Measurements from ENCODE around the gene FANCG.
A peak's percentile ranks its signal among the peaks of the same experiment; 100 is the strongest.

The FANCG gene

GRCh38 chr9:35102769-35103659 is 23.3 kb upstream of the FANCG start, which contains the start of gene STOML2:
Gene STOML2 (minus strand): TSS chr9:35103131. CDS start chr9:35103094, 37 bp downstream.
- no peaks in the 10 kb centered on the region for H3K9me3 ChIP-seq (ENCODE audit: control insufficient read depth, low read length)
- peaks cover 62 to 74% of the 10 kb centered on the region in 2 experiments for H3K36me3 ChIP-seq (ENCODE audit: control insufficient read depth in 1 of 2, insufficient read depth in 2 of 2, low read depth in 1 of 2, low read length in 2 of 2)
- peak within 1 kb of the TSS; percentile 99 for H3K9ac ChIP-seq (ENCODE audit: low read length)
- peaks cover 50% of the 10 kb centered on the region for H3K79me1 ChIP-seq (replicated peaks; ENCODE audit: low read length, poor library complexity, severe bottlenecking)
- no peak within 1 kb of the TSS for H2BK15ac ChIP-seq (ENCODE audit: low read depth, poor library complexity, severe bottlenecking)
- no peak within 1 kb of the TSS for H2BK5ac ChIP-seq (ENCODE audit: low read depth, low read length, poor library complexity, severe bottlenecking)
- peak within 1 kb of the TSS in 1 of 2 experiments; percentile 15 for H3K14ac ChIP-seq (ENCODE audit: low read length in 2 of 2)
- no peak within 1 kb of the TSS for H2BK12ac ChIP-seq (ENCODE audit: low read length in 2 of 2)
- H3K27me3 ChIP-seq (ENCODE audit: control insufficient read depth in 1 of 2, insufficient read depth in 1 of 2, low read length in 2 of 2), result no peaks in the 10 kb centered on the region
- peak within 1 kb of the TSS; percentile 7 for H2AK5ac ChIP-seq (ENCODE audit: low read length, severe bottlenecking)
- H4K8ac ChIP-seq (ENCODE audit: low read length), result peak within 1 kb of the TSS; percentile 70
- peak; percentile 98 for DNase-seq
- no peak within 1 kb of the TSS for H2BK120ac ChIP-seq (ENCODE audit: low read depth, low read length)
- H3K4me1 ChIP-seq (ENCODE audit: control insufficient read depth, insufficient read depth, low read depth, low read length), result peaks cover 18% of the 10 kb centered on the region
- H3K18ac ChIP-seq (ENCODE audit: low read depth in 1 of 2, low read length in 2 of 2), result peak within 1 kb of the TSS; percentile 67 to 80
- no peak within 1 kb of the TSS for H3K23ac ChIP-seq (ENCODE audit: low read length in 2 of 2)
- H3K4me2 ChIP-seq (ENCODE audit: low read length, poor library complexity, severe bottlenecking), result peak within 1 kb of the TSS; percentile 76
- H3K4me3 ChIP-seq (ENCODE audit: insufficient read depth in 1 of 2, low read depth in 1 of 2, low read length in 2 of 2), result peak within 1 kb of the TSS; percentile 61 to 94
- peak within 1 kb of the TSS; percentile 83 for H3K27ac ChIP-seq (ENCODE audit: low read length, poor library complexity, severe bottlenecking)
- 2% methylated on average over 48 of the region's 57 CpGs for WGBS
- peak within 1 kb of the TSS; percentile 19 for H4K91ac ChIP-seq (ENCODE audit: low read length)
- peak within 1 kb of the TSS; percentile 74 for H2AFZ ChIP-seq (ENCODE audit: low read depth, low read length)
- H3K4ac ChIP-seq (ENCODE audit: low read depth in 1 of 2, low read length in 2 of 2), result peak within 1 kb of the TSS; percentile 61 to 95

- H4K91ac ChIP-seq (ENCODE audit: low read length), result peak overlapping the region; percentile 19
- DNase-seq, result peak; percentile 62
- no peak overlapping the region for H2BK5ac ChIP-seq (ENCODE audit: low read depth, low read length, poor library complexity, severe bottlenecking)
- H3K4ac ChIP-seq (ENCODE audit: low read depth in 1 of 2, low read length in 2 of 2), result peak overlapping the region; percentile 61 to 95
- H2BK120ac ChIP-seq (ENCODE audit: low read depth, low read length), result no peak overlapping the region
- no peak overlapping the region for H2AK5ac ChIP-seq (ENCODE audit: low read length, severe bottlenecking)
- no peak overlapping the region for H2AFZ ChIP-seq (ENCODE audit: low read depth, low read length)
- no peak overlapping the region for H2BK12ac ChIP-seq (ENCODE audit: low read length in 2 of 2)
- no peaks in the 10 kb centered on the region for H3K27me3 ChIP-seq (ENCODE audit: control insufficient read depth in 1 of 2, insufficient read depth in 1 of 2, low read length in 2 of 2)
- 5% methylated on average over 10 of the region's 10 CpGs for WGBS
- H3K36me3 ChIP-seq (ENCODE audit: control insufficient read depth in 1 of 2, insufficient read depth in 2 of 2, low read depth in 1 of 2, low read length in 2 of 2), result peaks cover 56 to 68% of the 10 kb centered on the region in 2 experiments
- H3K18ac ChIP-seq (ENCODE audit: low read depth in 1 of 2, low read length in 2 of 2), result peak overlapping the region in 1 of 2 experiments; percentile 67
- H3K79me1 ChIP-seq (replicated peaks; ENCODE audit: low read length, poor library complexity, severe bottlenecking), result peaks cover 45% of the 10 kb centered on the region
- H4K8ac ChIP-seq (ENCODE audit: low read length), result peak overlapping the region; percentile 70
- H2BK15ac ChIP-seq (ENCODE audit: low read depth, poor library complexity, severe bottlenecking), result no peak overlapping the region
- peaks cover 18% of the 10 kb centered on the region for H3K4me1 ChIP-seq (ENCODE audit: control insufficient read depth, insufficient read depth, low read depth, low read length)
- H3K9me3 ChIP-seq (ENCODE audit: control insufficient read depth, low read length), result no peaks in the 10 kb centered on the region
- no peak overlapping the region for H3K14ac ChIP-seq (ENCODE audit: low read length in 2 of 2)
- H3K27ac ChIP-seq (ENCODE audit: low read length, poor library complexity, severe bottlenecking), result peak overlapping the region; percentile 83
- H3K4me3 ChIP-seq (ENCODE audit: insufficient read depth in 1 of 2, low read depth in 1 of 2, low read length in 2 of 2), result peak overlapping the region; percentile 61 to 94
- H3K23ac ChIP-seq (ENCODE audit: low read length in 2 of 2), result no peak overlapping the region
- H3K4me2 ChIP-seq (ENCODE audit: low read length, poor library complexity, severe bottlenecking), result peak overlapping the region; percentile 76
- peak overlapping the region; percentile 99 for H3K9ac ChIP-seq (ENCODE audit: low read length)
Observed at GRCh38 chr9:35102465-35102768, 22.7 kb upstream of the FANCG start.

GRCh38 chr9:35097573-35097972 is 17.8 kb upstream of the FANCG start:
- no peak overlapping the region for H3K27ac ChIP-seq (ENCODE audit: low read length, poor library complexity, severe bottlenecking)
- H3K79me1 ChIP-seq (replicated peaks; ENCODE audit: low read length, poor library complexity, severe bottlenecking), result peaks cover 44% of the 10 kb centered on the region
- no peak overlapping the region for H3K4me3 ChIP-seq (ENCODE audit: insufficient read depth in 1 of 2, low read depth in 1 of 2, low read length in 2 of 2)
- no peak overlapping the region for H3K14ac ChIP-seq (ENCODE audit: low read length in 2 of 2)
- H2AFZ ChIP-seq (ENCODE audit: low read depth, low read length), result no peak overlapping the region
- H3K27me3 ChIP-seq (ENCODE audit: control insufficient read depth in 1 of 2, insufficient read depth in 1 of 2, low read length in 2 of 2), result no peaks in the 10 kb centered on the region
- no peak overlapping the region for H2BK12ac ChIP-seq (ENCODE audit: low read length in 2 of 2)
- peaks cover 18% of the 10 kb centered on the region for H3K4me1 ChIP-seq (ENCODE audit: control insufficient read depth, insufficient read depth, low read depth, low read length)
- peaks cover 41 to 53% of the 10 kb centered on the region in 2 experiments for H3K36me3 ChIP-seq (ENCODE audit: control insufficient read depth in 1 of 2, insufficient read depth in 2 of 2, low read depth in 1 of 2, low read length in 2 of 2)
- no peak overlapping the region for H2BK15ac ChIP-seq (ENCODE audit: low read depth, poor library complexity, severe bottlenecking)
- DNase-seq, result no peak
- H3K9ac ChIP-seq (ENCODE audit: low read length), result no peak overlapping the region
- no peak overlapping the region for H2BK5ac ChIP-seq (ENCODE audit: low read depth, low read length, poor library complexity, severe bottlenecking)
- no peak overlapping the region for H4K91ac ChIP-seq (ENCODE audit: low read length)
- no peak overlapping the region for H3K4me2 ChIP-seq (ENCODE audit: low read length, poor library complexity, severe bottlenecking)
- H3K23ac ChIP-seq (ENCODE audit: low read length in 2 of 2), result no peak overlapping the region
- no peak overlapping the region for H3K4ac ChIP-seq (ENCODE audit: low read depth in 1 of 2, low read length in 2 of 2)
- H4K8ac ChIP-seq (ENCODE audit: low read length), result no peak overlapping the region
- no peak overlapping the region for H2BK120ac ChIP-seq (ENCODE audit: low read depth, low read length)
- no peaks in the 10 kb centered on the region for H3K9me3 ChIP-seq (ENCODE audit: control insufficient read depth, low read length)
- H3K18ac ChIP-seq (ENCODE audit: low read depth in 1 of 2, low read length in 2 of 2), result no peak overlapping the region
- H2AK5ac ChIP-seq (ENCODE audit: low read length, severe bottlenecking), result no peak overlapping the region
- WGBS, result 90% methylated on average over 3 of the region's 3 CpGs

All from mesenchymal stem cell (in vitro differentiated cells and primary cell).